IPS-11a (cell line): ENCODE measurements around the gene TPD52L2.
"Not testable (repeated sequence)": the region's sequence is repeated elsewhere in the genome, so short reads cannot be mapped to it uniquely, and the experiment has no call there.

Experiments used
- H3K4me3 ChIP-seq: one replicate; pipeline ENCODE4 v1.5.1; 2013; ENCODE audit warnings: low read depth, low read length, control low read depth

Gene TPD52L2

GRCh38 chr20:63835021-63835858 lies 29.8 kb upstream of the TPD52L2 start:
- H3K4me3 ChIP-seq, result no peak overlapping the region

- no peak overlapping the region for H3K4me3 ChIP-seq
Observed at GRCh38 chr20:63836458-63837344, 28.4 kb upstream of the TPD52L2 start.

GRCh38 chr20:63837479-63837878 lies 27.6 kb upstream of the TPD52L2 start:
- H3K4me3 ChIP-seq, result no peak overlapping the region

GRCh38 chr20:63839620-63840019 lies 25.4 kb upstream of the TPD52L2 start:
- H3K4me3 ChIP-seq, result no peak overlapping the region

- no peak overlapping the region for H3K4me3 ChIP-seq
Observed at GRCh38 chr20:63840405-63840828, 24.7 kb upstream of the TPD52L2 start.

GRCh38 chr20:63842258-63842657 lies 22.8 kb upstream of the TPD52L2 start:
- no peak overlapping the region for H3K4me3 ChIP-seq

- no peak overlapping the region for H3K4me3 ChIP-seq
Observed at GRCh38 chr20:63843222-63843621, 21.8 kb upstream of the TPD52L2 start.

- H3K4me3 ChIP-seq, result no peak overlapping the region
Observed at GRCh38 chr20:63843778-63844177, 21.3 kb upstream of the TPD52L2 start.

GRCh38 chr20:63844511-63844991 lies 20.5 kb upstream of the TPD52L2 start:
- no peak overlapping the region for H3K4me3 ChIP-seq

- H3K4me3 ChIP-seq, result peak overlapping the region; percentile 8
Observed at GRCh38 chr20:63846128-63846771, 18.8 kb upstream of the TPD52L2 start.

GRCh38 chr20:63846888-63847236 lies 18.2 kb upstream of the TPD52L2 start:
- no peak overlapping the region for H3K4me3 ChIP-seq

GRCh38 chr20:63847237-63848002 lies 17.6 kb upstream of the TPD52L2 start:
- no peak overlapping the region for H3K4me3 ChIP-seq

- H3K4me3 ChIP-seq, result no peak overlapping the region
Observed at GRCh38 chr20:63848003-63848911, 16.8 kb upstream of the TPD52L2 start.

GRCh38 chr20:63850689-63851547 lies 14.2 kb upstream of the TPD52L2 start:
- H3K4me3 ChIP-seq, result no peak overlapping the region

- H3K4me3 ChIP-seq, result not testable (repeated sequence)
Observed at GRCh38 chr20:63851548-63851943, 13.5 kb upstream of the TPD52L2 start.

- not testable (repeated sequence) for H3K4me3 ChIP-seq
Observed at GRCh38 chr20:63853733-63854068, 11.4 kb upstream of the TPD52L2 start.

GRCh38 chr20:63854069-63854765 lies 10.9 kb upstream of the TPD52L2 start:
- H3K4me3 ChIP-seq, result no peak overlapping the region

GRCh38 chr20:63854766-63855362 lies 10.2 kb upstream of the TPD52L2 start:
- no peak overlapping the region for H3K4me3 ChIP-seq
